Effector CD4-positive, alpha-beta T cell (primary cell): ENCODE results near the gene RGL2.
A peak's percentile ranks its signal among the peaks of the same experiment; 100 is the strongest.
"Not testable (repeated sequence)": the region's sequence is repeated elsewhere in the genome, so short reads cannot be mapped to it uniquely, and the experiment has no call there.

Source experiments
- DNase-seq: peaks from one replicate; pipeline ENCODE4 v3.0.0-alpha.2; 2020
- total RNA-seq: gene quantifications from one replicate; lab custom pipeline; 2026; lab: John Stamatoyannopoulos, UW

The RGL2 gene
- 68.9 reads per million, percentile 75 among the genes with 10 or more reads in this experiment for total RNA-seq

GRCh38 chr6:33298773-33299236 lies at the start of gene RGL2:
RGL2 (minus strand) TSS chr6:33298942; CDS start chr6:33298610, 332 bp downstream.
- peak; percentile 53 for DNase-seq

- no peak for DNase-seq
Measured at GRCh38 chr6:33347816-33348215, 49.1 kb upstream of the RGL2 start.

GRCh38 chr6:33346972-33347371 lies 48.2 kb upstream of the RGL2 start:
- not testable (repeated sequence) for DNase-seq

GRCh38 chr6:33344701-33345697 lies 46.3 kb upstream of the RGL2 start:
- peak; percentile 58 for DNase-seq

- peak; percentile 68 for DNase-seq
Measured at GRCh38 chr6:33343953-33344611, 45.3 kb upstream of the RGL2 start.

GRCh38 chr6:33343606-33343952 lies 44.8 kb upstream of the RGL2 start:
- not testable (repeated sequence) for DNase-seq

GRCh38 chr6:33339193-33339592 lies 40.5 kb upstream of the RGL2 start:
- DNase-seq, result no peak

GRCh38 chr6:33336495-33336894 lies 37.8 kb upstream of the RGL2 start:
- DNase-seq, result no peak

- no peak for DNase-seq
Measured at GRCh38 chr6:33335916-33336315, 37.2 kb upstream of the RGL2 start.

- DNase-seq, result no peak
Measured at GRCh38 chr6:33333666-33334065, 34.9 kb upstream of the RGL2 start.

- no peak for DNase-seq
Measured at GRCh38 chr6:33330736-33331135, 32.0 kb upstream of the RGL2 start.

- DNase-seq, result no peak
Measured at GRCh38 chr6:33329058-33329457, 30.3 kb upstream of the RGL2 start.

- no peak for DNase-seq
Measured at GRCh38 chr6:33324125-33324524, 25.4 kb upstream of the RGL2 start.

GRCh38 chr6:33323623-33323948 lies 24.8 kb upstream of the RGL2 start:
- no peak for DNase-seq

- DNase-seq, result no peak
Measured at GRCh38 chr6:33321227-33321626, 22.5 kb upstream of the RGL2 start.

- DNase-seq, result no peak
Measured at GRCh38 chr6:33320315-33321181, 21.8 kb upstream of the RGL2 start.

GRCh38 chr6:33319939-33320314 lies 21.2 kb upstream of the RGL2 start:
- DNase-seq, result no peak

GRCh38 chr6:33318426-33319073 lies 19.8 kb upstream of the RGL2 start:
- DNase-seq, result no peak

- DNase-seq, result peak; percentile 95
Measured at GRCh38 chr6:33317669-33318425, 19.1 kb upstream of the RGL2 start, which contains the start of gene ZBTB22. ZBTB22 (minus strand) TSS chr6:33317744; CDS start chr6:33316916, 828 bp downstream.

GRCh38 chr6:33317419-33317668 lies 18.6 kb upstream of the RGL2 start:
- no peak for DNase-seq

GRCh38 chr6:33316603-33317418 lies 18.1 kb upstream of the RGL2 start:
- DNase-seq, result no peak
